Ishikawa (cell line): ENCODE results near the gene USP6NL.
A peak's percentile ranks its signal among the peaks of the same experiment; 100 is the strongest.

Experiments
- CEBPB ChIP-seq: IDR thresholded peaks from 2 replicates; pipeline ENCODE4 v1.6.1; 2012
- CREB1 ChIP-seq: IDR thresholded peaks from 2 replicates; pipeline ENCODE4 v1.6.1; 2012; ENCODE audit warnings: low read depth
- EGR1 ChIP-seq: IDR thresholded peaks from 2 replicates; pipeline ENCODE4 v1.6.1; 2012
- EP300 ChIP-seq: IDR thresholded peaks from 2 replicates; pipeline ENCODE4 v1.6.1; 2012; ENCODE audit warnings: borderline replicate concordance
- FOXM1 ChIP-seq: IDR thresholded peaks from 2 replicates; pipeline ENCODE4 v1.6.1; 2012; ENCODE audit warnings: low read depth, borderline replicate concordance
- NFIC ChIP-seq: IDR thresholded peaks from 2 replicates; pipeline ENCODE4 v1.6.1; 2012
- RAD21 ChIP-seq: IDR thresholded peaks from 2 replicates; pipeline ENCODE4 v1.6.1; 2012; ENCODE audit warnings: low read depth
- TAF1 ChIP-seq: IDR thresholded peaks from 2 replicates; pipeline ENCODE4 v1.6.1; 2012; ENCODE audit warnings: low read depth, mild to moderate bottlenecking
- TCF12 ChIP-seq: IDR thresholded peaks from 2 replicates; pipeline ENCODE4 v1.6.1; 2012; ENCODE audit warnings: low read depth
- TEAD4 ChIP-seq: IDR thresholded peaks from 2 replicates; pipeline ENCODE4 v1.6.1; 2012
- YY1 ChIP-seq: IDR thresholded peaks from 2 replicates; pipeline ENCODE4 v1.6.1; 2012; ENCODE audit warnings: low read depth
- ZBTB7A ChIP-seq: IDR thresholded peaks from 2 replicates; pipeline ENCODE4 v1.6.1; 2012; ENCODE audit warnings: low read depth
- TF ChIP-seq, protein P1 (sequence below): IDR thresholded peaks from 2 replicates; pipeline ENCODE4 v1.6.1; 2012
- TF ChIP-seq, protein P2 (sequence below): IDR thresholded peaks from 2 replicates; pipeline ENCODE4 v1.6.1; 2012; ENCODE audit warnings: low read depth, mild to moderate bottlenecking
- TF ChIP-seq, protein P3 (sequence below): IDR thresholded peaks from 2 replicates; pipeline ENCODE4 v1.6.1; 2012

The USP6NL gene

DNA sequence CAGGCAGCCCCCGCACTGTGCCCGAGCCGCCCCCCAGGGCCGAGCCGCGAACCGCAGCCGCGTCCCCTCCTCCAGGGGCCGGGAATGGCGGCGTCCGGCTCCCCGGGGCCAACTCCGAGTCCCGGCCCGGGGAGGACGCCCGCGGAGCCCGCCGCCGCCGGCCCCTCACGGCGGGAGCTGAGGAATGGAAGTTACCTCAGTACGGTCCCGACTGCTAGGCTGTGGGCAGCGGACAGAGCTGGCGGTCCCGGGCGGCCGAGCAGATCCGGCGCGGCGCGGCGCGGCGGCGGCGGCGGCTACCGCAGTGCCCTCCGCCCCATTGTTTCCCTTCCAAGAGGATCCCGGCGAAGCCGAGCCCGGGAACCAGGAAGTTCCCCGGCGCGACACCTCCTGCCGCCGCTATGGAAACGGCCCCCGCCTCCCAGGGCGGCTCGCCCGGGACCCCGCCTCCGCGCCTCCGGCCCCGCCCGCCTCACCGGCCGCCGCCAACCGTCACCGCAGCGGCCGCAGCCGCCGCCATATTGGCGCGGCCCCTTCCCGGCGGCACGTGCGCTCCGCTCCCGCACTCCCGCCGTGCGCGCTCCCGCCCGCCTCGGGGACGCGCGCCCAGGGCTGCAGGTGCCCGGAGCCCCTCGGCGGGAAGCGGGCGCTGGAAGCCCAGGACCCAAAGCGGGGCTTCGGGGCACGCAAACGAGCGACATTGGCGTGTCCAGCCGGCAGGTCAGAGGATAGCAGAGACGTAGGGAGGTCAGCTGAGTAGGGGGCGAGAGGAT lies at the start of gene USP6NL:
TSS of gene USP6NL (minus strand) at position 403 of the 773 bp plus-strand sequence. CDS start 14,016 bp downstream, outside the sequence.
- TF ChIP-seq FOXM1 (no peak), ZBTB7A (peak; percentile 25; the same call in 1 of the 2 replicates), TEAD4 (no peak), EGR1 (0 out of 2 replicates have a peak, but pooled peaks have one; percentile 10), CREB1 (no peak), TCF12 (no peak; the same call in 1 of the 2 replicates), TAF1 (peak; percentile 44; the same call in 1 of the 2 replicates), EP300 (no peak), YY1 (peak; percentile 88), RAD21 (no peak), NFIC (no peak), CEBPB (no peak)
- TF ChIP-seq, protein P1, sequence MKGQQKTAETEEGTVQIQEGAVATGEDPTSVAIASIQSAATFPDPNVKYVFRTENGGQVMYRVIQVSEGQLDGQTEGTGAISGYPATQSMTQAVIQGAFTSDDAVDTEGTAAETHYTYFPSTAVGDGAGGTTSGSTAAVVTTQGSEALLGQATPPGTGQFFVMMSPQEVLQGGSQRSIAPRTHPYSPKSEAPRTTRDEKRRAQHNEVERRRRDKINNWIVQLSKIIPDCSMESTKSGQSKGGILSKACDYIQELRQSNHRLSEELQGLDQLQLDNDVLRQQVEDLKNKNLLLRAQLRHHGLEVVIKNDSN: peak; percentile 78
- TF ChIP-seq, protein P2, sequence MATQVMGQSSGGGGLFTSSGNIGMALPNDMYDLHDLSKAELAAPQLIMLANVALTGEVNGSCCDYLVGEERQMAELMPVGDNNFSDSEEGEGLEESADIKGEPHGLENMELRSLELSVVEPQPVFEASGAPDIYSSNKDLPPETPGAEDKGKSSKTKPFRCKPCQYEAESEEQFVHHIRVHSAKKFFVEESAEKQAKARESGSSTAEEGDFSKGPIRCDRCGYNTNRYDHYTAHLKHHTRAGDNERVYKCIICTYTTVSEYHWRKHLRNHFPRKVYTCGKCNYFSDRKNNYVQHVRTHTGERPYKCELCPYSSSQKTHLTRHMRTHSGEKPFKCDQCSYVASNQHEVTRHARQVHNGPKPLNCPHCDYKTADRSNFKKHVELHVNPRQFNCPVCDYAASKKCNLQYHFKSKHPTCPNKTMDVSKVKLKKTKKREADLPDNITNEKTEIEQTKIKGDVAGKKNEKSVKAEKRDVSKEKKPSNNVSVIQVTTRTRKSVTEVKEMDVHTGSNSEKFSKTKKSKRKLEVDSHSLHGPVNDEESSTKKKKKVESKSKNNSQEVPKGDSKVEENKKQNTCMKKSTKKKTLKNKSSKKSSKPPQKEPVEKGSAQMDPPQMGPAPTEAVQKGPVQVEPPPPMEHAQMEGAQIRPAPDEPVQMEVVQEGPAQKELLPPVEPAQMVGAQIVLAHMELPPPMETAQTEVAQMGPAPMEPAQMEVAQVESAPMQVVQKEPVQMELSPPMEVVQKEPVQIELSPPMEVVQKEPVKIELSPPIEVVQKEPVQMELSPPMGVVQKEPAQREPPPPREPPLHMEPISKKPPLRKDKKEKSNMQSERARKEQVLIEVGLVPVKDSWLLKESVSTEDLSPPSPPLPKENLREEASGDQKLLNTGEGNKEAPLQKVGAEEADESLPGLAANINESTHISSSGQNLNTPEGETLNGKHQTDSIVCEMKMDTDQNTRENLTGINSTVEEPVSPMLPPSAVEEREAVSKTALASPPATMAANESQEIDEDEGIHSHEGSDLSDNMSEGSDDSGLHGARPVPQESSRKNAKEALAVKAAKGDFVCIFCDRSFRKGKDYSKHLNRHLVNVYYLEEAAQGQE: no peak
- TF ChIP-seq, protein P3, sequence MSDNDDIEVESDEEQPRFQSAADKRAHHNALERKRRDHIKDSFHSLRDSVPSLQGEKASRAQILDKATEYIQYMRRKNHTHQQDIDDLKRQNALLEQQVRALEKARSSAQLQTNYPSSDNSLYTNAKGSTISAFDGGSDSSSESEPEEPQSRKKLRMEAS: peak; percentile 73; the same call in 1 of the 2 replicates

DNA sequence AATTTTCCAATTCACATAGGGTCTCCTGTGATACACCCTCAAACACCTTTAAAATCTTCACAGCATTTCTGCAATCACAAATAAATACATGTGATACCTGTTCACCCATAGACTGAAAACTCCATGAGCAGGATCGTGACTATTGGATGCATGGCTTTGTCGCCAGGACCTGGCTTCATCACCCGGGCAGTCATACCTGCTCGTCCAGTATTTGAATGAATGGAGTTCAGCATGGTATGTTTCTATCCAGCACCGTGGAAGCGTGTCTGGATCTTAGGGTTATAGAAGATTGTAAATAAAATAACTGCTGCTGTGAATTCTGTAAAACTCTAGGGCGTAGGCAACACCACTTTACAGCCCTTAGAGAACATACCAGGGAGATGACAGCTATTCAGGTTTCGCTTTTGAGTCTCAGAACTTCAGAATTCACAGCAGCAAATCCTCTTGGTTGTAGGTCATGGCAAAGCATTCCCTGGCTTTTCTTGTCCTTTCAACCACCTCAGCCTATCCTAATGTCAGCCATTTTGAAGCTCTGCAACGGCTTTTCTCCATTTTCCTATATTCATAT lies 47.4 kb upstream of the USP6NL start:
- no peak for TF ChIP-seq NFIC
- TF ChIP-seq, protein P2: no peak
- TF ChIP-seq CREB1: no peak
- no peak for TF ChIP-seq EP300
- TF ChIP-seq FOXM1: no peak
- no peak for TF ChIP-seq CEBPB

DNA sequence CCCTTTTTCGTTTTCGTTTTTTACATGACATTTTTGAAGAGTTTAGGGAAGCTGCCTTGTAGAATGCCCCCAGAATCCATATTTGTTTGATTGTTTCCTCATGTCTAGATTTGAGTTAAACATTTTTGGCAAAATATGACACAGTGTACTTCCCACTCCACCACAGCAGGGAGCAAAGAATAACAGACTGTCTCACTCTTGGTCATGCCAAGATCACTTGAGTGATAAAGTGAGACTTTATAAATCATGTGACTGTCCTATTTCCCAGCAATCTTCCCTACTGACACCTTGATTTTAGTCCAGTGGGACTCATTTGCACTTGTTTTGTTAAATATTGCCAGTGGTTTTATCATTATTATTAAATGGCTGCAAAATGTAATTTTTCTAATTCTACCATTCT lies 44.4 kb upstream of the USP6NL start:
- TF ChIP-seq, protein P1: peak; percentile 27; the same call in 1 of the 2 replicates
- TF ChIP-seq TEAD4: no peak

DNA sequence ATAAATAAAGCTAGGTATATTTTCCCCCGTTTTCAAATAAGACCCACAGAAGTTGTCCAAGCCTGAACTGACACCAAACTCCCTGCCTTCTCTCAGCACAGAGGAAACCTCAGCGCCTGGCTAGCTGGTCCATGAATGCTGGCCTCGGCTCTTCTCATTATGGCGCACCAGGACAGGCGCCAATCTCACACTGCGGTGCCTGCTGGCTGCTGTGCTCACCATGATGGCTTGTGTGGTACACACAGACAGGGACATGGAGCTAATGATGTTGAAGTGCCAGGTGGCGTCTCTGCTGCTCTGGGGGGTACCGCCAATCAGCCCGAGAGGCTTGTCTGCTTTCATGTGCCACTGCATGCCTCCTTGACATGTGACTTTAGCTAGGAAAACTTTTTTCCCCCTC lies 43.2 kb upstream of the USP6NL start:
- TF ChIP-seq YY1: no peak
- no peak for TF ChIP-seq FOXM1
- no peak for TF ChIP-seq EP300
- TF ChIP-seq RAD21: no peak
- TF ChIP-seq, protein P1: no peak
- no peak for TF ChIP-seq NFIC
- TF ChIP-seq, protein P3: no peak
- TF ChIP-seq CREB1: no peak
- TF ChIP-seq, protein P2: no peak
- no peak for TF ChIP-seq ZBTB7A
- no peak for TF ChIP-seq TCF12
- no peak for TF ChIP-seq EGR1
- no peak for TF ChIP-seq CEBPB
- TF ChIP-seq TAF1: no peak
